Breast epithelium (tissue), 3 donors: ENCODE results near the gene PTBP1.

Source experiments
- CTCF ChIP-seq, 3 donors: fragments of 450-650 bp; IDR thresholded peaks; one replicate each; pipeline ENCODE4 v1.5.1; 2016 to 2017; ENCODE audit warnings: antibody characterized with exemption in 3 of 3, mild to moderate bottlenecking in 3 of 3, moderate library complexity in 3 of 3
- POLR2A ChIP-seq: fragments of 450-650 bp; IDR thresholded peaks from one replicate; pipeline ENCODE4 v1.6.1; 2016; ENCODE audit warnings: antibody characterized with exemption, mild to moderate bottlenecking, moderate library complexity
- POLR2AphosphoS5 ChIP-seq, 3 donors: sonication (generic); formaldehyde crosslinking; IDR thresholded peaks; one replicate each; pipeline ENCODE4 v1.6.1; 2017; ENCODE audit warnings: antibody characterized with exemption in 3 of 3

DNA sequence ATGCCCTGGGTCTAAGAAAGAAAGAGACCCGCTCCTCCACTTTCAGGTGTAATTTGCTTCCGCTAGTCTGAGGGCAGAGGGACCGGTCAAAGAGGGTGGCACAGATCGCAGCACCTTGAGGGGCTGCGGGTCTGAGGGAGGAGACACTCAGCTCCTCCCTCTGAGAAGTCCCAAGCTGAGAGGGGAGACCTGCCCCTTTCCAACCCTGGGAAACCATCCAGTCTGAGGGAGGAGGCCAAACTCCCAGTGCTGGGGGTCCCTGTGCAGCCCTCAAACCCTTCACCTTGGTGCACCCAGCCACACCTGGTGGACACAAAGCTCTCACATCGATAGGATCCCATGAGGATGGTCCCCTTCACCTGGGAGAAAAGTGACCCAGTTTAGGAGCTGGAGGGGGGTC, 33.4 kb upstream of the PTBP1 start:
- TF ChIP-seq POLR2AphosphoS5 (IDR thresholded peaks at IDR 0.05): no peak
- TF ChIP-seq CTCF (IDR thresholded peaks at IDR 0.05): no peak
- no peak for TF ChIP-seq POLR2A
